Mesendoderm (in vitro differentiated cells): ENCODE measurements around the gene ADGRL3.

Source experiments
- DNase-seq: peaks from one replicate; pipeline ENCODE4 v3.0.0; 2013
- H2AK5ac ChIP-seq: 2 replicates; pipeline ENCODE4 v1.6.1; 2013; ENCODE audit warnings: low read length, inconsistent platforms
- H2BK120ac ChIP-seq: 2 replicates; pipeline ENCODE4 v1.6.1; 2013; ENCODE audit warnings: low read depth, mild to moderate bottlenecking, low read length, moderate library complexity, mixed read lengths
- H2BK15ac ChIP-seq: replicated peaks from 2 replicates; pipeline ENCODE4 v1.6.1; 2013; ENCODE audit warnings: low read depth, mild to moderate bottlenecking, moderate library complexity
- H2BK5ac ChIP-seq: 2 replicates; pipeline ENCODE4 v1.6.1; 2013; ENCODE audit warnings: low read length, inconsistent platforms
- H3K18ac ChIP-seq: 2 replicates; pipeline ENCODE4 v1.6.1; 2013; ENCODE audit warnings: mild to moderate bottlenecking, low read length, mixed read lengths
- H3K23ac ChIP-seq: one replicate; pipeline ENCODE4 v1.6.1; 2013; ENCODE audit warnings: low read length
- H3K27ac ChIP-seq: 2 replicates; pipeline ENCODE4 v1.5.1; 2013; ENCODE audit warnings: low read depth, mild to moderate bottlenecking, inconsistent platforms, low read length, moderate library complexity
- H3K27me3 ChIP-seq: 2 replicates; pipeline ENCODE4 v1.6.1; 2013; ENCODE audit warnings: low read length, control low read depth, mild to moderate bottlenecking, inconsistent platforms; ENCODE audit not compliant: insufficient read depth, poor library complexity
- H3K36me3 ChIP-seq: 2 replicates; pipeline ENCODE4 v1.6.1; 2013; ENCODE audit warnings: low read length, inconsistent platforms; ENCODE audit not compliant: control insufficient read depth, insufficient read depth
- H3K4ac ChIP-seq: one replicate; pipeline ENCODE4 v1.6.1; 2013; ENCODE audit warnings: low read depth, mild to moderate bottlenecking, low read length, moderate library complexity
- H3K4me1 ChIP-seq: 2 replicates; pipeline ENCODE4 v1.6.1; 2013; ENCODE audit warnings: low read depth, low read length, inconsistent platforms; ENCODE audit not compliant: control insufficient read depth
- H3K4me2 ChIP-seq: 2 replicates; pipeline ENCODE4 v1.6.1; 2013; ENCODE audit warnings: low read length
- H3K4me3 ChIP-seq: 2 replicates; pipeline ENCODE4 v1.5.1; 2013; ENCODE audit warnings: mild to moderate bottlenecking, low read length
- H3K56ac ChIP-seq: one replicate; pipeline ENCODE4 v1.6.1; 2013; ENCODE audit warnings: low read length
- H3K79me1 ChIP-seq: 2 replicates; pipeline ENCODE4 v1.6.1; 2013; ENCODE audit warnings: low read length, inconsistent platforms
- H3K79me2 ChIP-seq: 2 replicates; pipeline ENCODE4 v1.6.1; 2013; ENCODE audit warnings: mild to moderate bottlenecking, low read length; ENCODE audit not compliant: control insufficient read depth, insufficient read depth
- H3K9ac ChIP-seq: 2 replicates; pipeline ENCODE4 v1.6.1; 2013; ENCODE audit warnings: low read length, inconsistent platforms
- H4K5ac ChIP-seq: one replicate; pipeline ENCODE4 v1.6.1; 2013; ENCODE audit warnings: low read length
- H4K8ac ChIP-seq: one replicate; pipeline ENCODE4 v1.6.1; 2013; ENCODE audit warnings: low read depth, mild to moderate bottlenecking, control low read depth, low read length, moderate library complexity
- WGBS: extraction: QIAGEN DNeasy Blood & Tissue Kit; methylation state at CpG from one replicate; pipeline ENCODE4 v1.1.7; 2013; ENCODE audit warnings: low lambda C conversion rate, missing lambda C conversion rate; ENCODE audit not compliant: insufficient coverage; ENCODE audit errors: extremely low coverage; 5-methylcytosine and 5-hydroxymethylcytosine counted together

The ADGRL3 gene

GRCh38 chr4:62053974-62054373 lies 853.8 kb downstream of the ADGRL3 start:
- H3K79me1 ChIP-seq: no peaks in the 10 kb centered on the region
- H3K4me2 ChIP-seq: no peak overlapping the region

GRCh38 chr4:62057031-62057430 lies 856.9 kb downstream of the ADGRL3 start:
- no peak overlapping the region for H2BK5ac ChIP-seq
- H2BK15ac ChIP-seq: no peak overlapping the region
- no peak overlapping the region for H4K8ac ChIP-seq
- no peaks in the 10 kb centered on the region for H3K27me3 ChIP-seq
- H4K5ac ChIP-seq: no peak overlapping the region
- H3K9ac ChIP-seq: no peak overlapping the region
- DNase-seq: no peak
- no peak overlapping the region for H2BK120ac ChIP-seq
- H3K4me2 ChIP-seq: no peak overlapping the region
- H3K4me1 ChIP-seq: peaks cover 2% of the 10 kb centered on the region
- H3K56ac ChIP-seq: no peak overlapping the region
- H2AK5ac ChIP-seq: no peak overlapping the region
- no CpG with 5 or more reads among the region's 1 CpG for WGBS
- H3K79me1 ChIP-seq: no peaks in the 10 kb centered on the region
- no peak overlapping the region for H3K27ac ChIP-seq
- H3K23ac ChIP-seq: no peak overlapping the region
- no peaks in the 10 kb centered on the region for H3K36me3 ChIP-seq
- H3K79me2 ChIP-seq: no peaks in the 10 kb centered on the region
- H3K4ac ChIP-seq: no peak overlapping the region
- no peak overlapping the region for H3K4me3 ChIP-seq
- no peak overlapping the region for H3K18ac ChIP-seq

More at GRCh38 chr4:62053974-62054373, 853.8 kb downstream of the ADGRL3 start:
- Histone ChIP-seq H3K27me3 (no peaks in the 10 kb centered on the region), H3K9ac (no peak overlapping the region), H3K27ac (no peak overlapping the region), H3K56ac (no peak overlapping the region), H3K4me3 (no peak overlapping the region), H3K79me2 (no peaks in the 10 kb centered on the region), H3K23ac (no peak overlapping the region), H4K5ac (no peak overlapping the region), H2BK5ac (no peak overlapping the region), H3K36me3 (no peaks in the 10 kb centered on the region), H3K4ac (no peak overlapping the region), H2BK120ac (no peak overlapping the region), H3K4me1 (peaks cover 2% of the 10 kb centered on the region), H3K18ac (no peak overlapping the region), H2AK5ac (no peak overlapping the region), H2BK15ac (no peak overlapping the region), H4K8ac (no peak overlapping the region)
- DNase-seq: no peak

- H3K9ac ChIP-seq: no peak overlapping the region
- H3K18ac ChIP-seq: no peak overlapping the region
- no peak overlapping the region for H3K4me2 ChIP-seq
- no peak for DNase-seq
- no peak overlapping the region for H3K27ac ChIP-seq
- no peak overlapping the region for H2BK5ac ChIP-seq
- no peaks in the 10 kb centered on the region for H3K79me1 ChIP-seq
- H4K8ac ChIP-seq: no peak overlapping the region
- H4K5ac ChIP-seq: no peak overlapping the region
- no peak overlapping the region for H3K23ac ChIP-seq
- H3K4me1 ChIP-seq: peaks cover 2% of the 10 kb centered on the region
- no peak overlapping the region for H2BK15ac ChIP-seq
- H2AK5ac ChIP-seq: no peak overlapping the region
- no peaks in the 10 kb centered on the region for H3K36me3 ChIP-seq
- H3K4ac ChIP-seq: no peak overlapping the region
- H3K4me3 ChIP-seq: no peak overlapping the region
- no peak overlapping the region for H3K56ac ChIP-seq
- no peaks in the 10 kb centered on the region for H3K27me3 ChIP-seq
- no peaks in the 10 kb centered on the region for H3K79me2 ChIP-seq
- WGBS: no CpG with 5 or more reads among the region's 4 CpGs
- H2BK120ac ChIP-seq: no peak overlapping the region
Observed at GRCh38 chr4:62058571-62058970, 858.4 kb downstream of the ADGRL3 start.

- no peaks in the 10 kb centered on the region for H3K27me3 ChIP-seq
- H2AK5ac ChIP-seq: no peak overlapping the region
- H3K9ac ChIP-seq: no peak overlapping the region
- no peaks in the 10 kb centered on the region for H3K79me2 ChIP-seq
- no peak overlapping the region for H3K4me2 ChIP-seq
- H3K27ac ChIP-seq: no peak overlapping the region
- no peak overlapping the region for H4K5ac ChIP-seq
- no peak overlapping the region for H3K4ac ChIP-seq
- H3K56ac ChIP-seq: no peak overlapping the region
- H3K36me3 ChIP-seq: no peaks in the 10 kb centered on the region
- H2BK5ac ChIP-seq: no peak overlapping the region
- no peak overlapping the region for H2BK120ac ChIP-seq
- peak; percentile 53 for DNase-seq
- H4K8ac ChIP-seq: no peak overlapping the region
- H3K23ac ChIP-seq: no peak overlapping the region
- H2BK15ac ChIP-seq: no peak overlapping the region
- H3K4me3 ChIP-seq: no peak overlapping the region
- H3K79me1 ChIP-seq: no peaks in the 10 kb centered on the region
- H3K4me1 ChIP-seq: no peaks in the 10 kb centered on the region
- H3K18ac ChIP-seq: no peak overlapping the region
- WGBS: no CpG with 5 or more reads among the region's 14 CpGs
Observed at GRCh38 chr4:62070291-62070852, 870.2 kb downstream of the ADGRL3 start.

- Histone ChIP-seq H3K4me3 (no peak overlapping the region), H3K4ac (no peak overlapping the region), H3K27me3 (no peaks in the 10 kb centered on the region), H3K27ac (no peak overlapping the region), H4K8ac (no peak overlapping the region), H3K56ac (no peak overlapping the region), H2AK5ac (no peak overlapping the region), H3K79me1 (no peaks in the 10 kb centered on the region), H2BK120ac (no peak overlapping the region), H3K4me2 (no peak overlapping the region), H3K23ac (no peak overlapping the region), H2BK5ac (no peak overlapping the region), H2BK15ac (no peak overlapping the region), H3K79me2 (no peaks in the 10 kb centered on the region), H3K4me1 (no peaks in the 10 kb centered on the region), H4K5ac (no peak overlapping the region), H3K18ac (no peak overlapping the region), H3K9ac (no peak overlapping the region), H3K36me3 (no peaks in the 10 kb centered on the region)
- WGBS: no CpG with 5 or more reads among the region's 2 CpGs
- no peak for DNase-seq
Observed at GRCh38 chr4:62075089-62075488, 875.0 kb downstream of the ADGRL3 start.

GRCh38 chr4:62075521-62075920 lies 875.4 kb downstream of the ADGRL3 start:
- 100% methylated on average over 1 of the region's 3 CpGs for WGBS
- no peak overlapping the region for H3K18ac ChIP-seq

More at GRCh38 chr4:62075521-62075920, 875.4 kb downstream of the ADGRL3 start:
- Histone ChIP-seq H3K27me3 (no peaks in the 10 kb centered on the region), H2BK5ac (no peak overlapping the region), H3K56ac (no peak overlapping the region), H3K23ac (no peak overlapping the region), H3K4me2 (no peak overlapping the region), H3K36me3 (no peaks in the 10 kb centered on the region), H3K27ac (no peak overlapping the region), H2AK5ac (no peak overlapping the region), H3K4ac (no peak overlapping the region), H2BK120ac (no peak overlapping the region), H4K8ac (no peak overlapping the region), H4K5ac (no peak overlapping the region), H3K4me3 (no peak overlapping the region), H2BK15ac (no peak overlapping the region), H3K79me2 (no peaks in the 10 kb centered on the region), H3K79me1 (no peaks in the 10 kb centered on the region), H3K9ac (no peak overlapping the region), H3K4me1 (no peaks in the 10 kb centered on the region)
- DNase-seq: no peak
